ENCODE data around the gene FGD6.
A peak's percentile ranks its signal among the peaks of the same experiment; 100 is the strongest.

The FGD6 gene

GRCh38 chr12:95231190-95231589, 13.9 kb upstream of the FGD6 start:
- no peak for DNase-seq

- no peak for DNase-seq
Observed at GRCh38 chr12:95230313-95230712, 13.0 kb upstream of the FGD6 start.

GRCh38 chr12:95229636-95230035, 12.4 kb upstream of the FGD6 start:
- no peak for DNase-seq

GRCh38 chr12:95228617-95229016, 11.3 kb upstream of the FGD6 start:
- no peak for DNase-seq

- DNase-seq: no peak
Observed at GRCh38 chr12:95227818-95228356, 10.6 kb upstream of the FGD6 start.

GRCh38 chr12:95225645-95226212, 8.5 kb upstream of the FGD6 start:
- DNase-seq: no peak

GRCh38 chr12:95224202-95225170, 7.2 kb upstream of the FGD6 start:
- DNase-seq: no peak

GRCh38 chr12:95220726-95221125, 3.5 kb upstream of the FGD6 start:
- DNase-seq: no peak

- DNase-seq: no peak
Observed at GRCh38 chr12:95220190-95220589, 2.9 kb upstream of the FGD6 start.

- peak; percentile 57 for DNase-seq
Observed at GRCh38 chr12:95218150-95219133, 1.2 kb upstream of the FGD6 start.

GRCh38 chr12:95216711-95217376, 423 bp downstream of the FGD6 start:
- DNase-seq: no peak

- DNase-seq: no peak
Observed at GRCh38 chr12:95215949-95216348, 1.3 kb downstream of the FGD6 start.

GRCh38 chr12:95214466-95214865, 2.8 kb downstream of the FGD6 start:
- no peak for DNase-seq

- DNase-seq: no peak
Observed at GRCh38 chr12:95213928-95214327, 3.3 kb downstream of the FGD6 start.

GRCh38 chr12:95213119-95213518, 4.1 kb downstream of the FGD6 start:
- no peak for DNase-seq

GRCh38 chr12:95212586-95212985, 4.7 kb downstream of the FGD6 start:
- no peak for DNase-seq

- no peak for DNase-seq
Observed at GRCh38 chr12:95208678-95209077, 8.6 kb downstream of the FGD6 start.

GRCh38 chr12:95207407-95207806, 9.9 kb downstream of the FGD6 start:
- no peak for DNase-seq

- DNase-seq: no peak
Observed at GRCh38 chr12:95206916-95207315, 10.4 kb downstream of the FGD6 start.

- DNase-seq: no peak
Observed at GRCh38 chr12:95205685-95206084, 11.6 kb downstream of the FGD6 start.

- DNase-seq: no peak
Observed at GRCh38 chr12:95205016-95205624, 12.1 kb downstream of the FGD6 start.
